SJSA1 (cell line): Measurements from ENCODE around the gene XPO6. TPM values are rescaled to one million over a fixed set of nuclear protein-coding genes. Genes with fewer than 3 reads are reported as not detected.
"Not testable (repeated sequence)": the region's sequence is repeated elsewhere in the genome, so short reads cannot be mapped to it uniquely, and the experiment has no call there.

Source experiments
- DNase-seq, 2 experiments: peaks; one replicate each; pipeline ENCODE4 v3.0.0-alpha.2; 2015 to 2020; ENCODE audit warnings: low spot score in 2 of 2, low read depth in 1 of 2
- H3K27ac ChIP-seq: fragments of 250-450 bp; sonication (Bioruptor Pico); 2 replicates; pipeline ENCODE4 v1.5.1; 2020; ENCODE audit warnings: mild to moderate bottlenecking, moderate library complexity
- H3K27me3 ChIP-seq: fragments of 250-450 bp; sonication (Bioruptor Pico); replicated peaks from 2 replicates; pipeline ENCODE4 v1.5.1; 2020; ENCODE audit warnings: mild to moderate bottlenecking, moderate library complexity
- H3K36me3 ChIP-seq: fragments of 250-450 bp; sonication (Bioruptor Pico); 2 replicates; pipeline ENCODE4 v1.5.1; 2020; ENCODE audit warnings: mild to moderate bottlenecking
- H3K4me1 ChIP-seq: fragments of 250-450 bp; sonication (Bioruptor Pico); replicated peaks from 2 replicates; pipeline ENCODE4 v1.6.1; 2021; ENCODE audit warnings: mild to moderate bottlenecking
- H3K4me3 ChIP-seq: fragments of 250-450 bp; sonication (Bioruptor Pico); 2 replicates; pipeline ENCODE4 v1.5.1; 2020; ENCODE audit warnings: mild to moderate bottlenecking
- H3K9me3 ChIP-seq: fragments of 250-450 bp; sonication (Bioruptor Pico); replicated peaks from 2 replicates; pipeline ENCODE4 v1.5.1; 2020; ENCODE audit warnings: mild to moderate bottlenecking
- total RNA-seq: library from RNA; depleted of rRNA; stranded (reverse); fragments of >200 nt; shearing (Covaris generic); gene quantifications from 2 replicates; pipeline ENCODE4 v1.2.3, GENCODE V29; 2014

The XPO6 gene
- total RNA-seq, 1 experiment from 2014 or later, result 164 TPM

GRCh38 chr16:28118637-28119036 is 93.1 kb downstream of the XPO6 start:
- DNase-seq, result no peak
- peaks cover 2% of the 10 kb centered on the region; the same call in 1 of the 2 replicates for H3K27me3 ChIP-seq
- no peaks in the 10 kb centered on the region for H3K4me1 ChIP-seq
- H3K27ac ChIP-seq, result no peak overlapping the region
- H3K4me3 ChIP-seq, result no peak overlapping the region
- H3K9me3 ChIP-seq, result no peaks in the 10 kb centered on the region
- peaks cover 99% of the 10 kb centered on the region for H3K36me3 ChIP-seq

- Histone ChIP-seq H3K27ac (no peak overlapping the region), H3K4me1 (no peaks in the 10 kb centered on the region), H3K36me3 (peaks cover 98% of the 10 kb centered on the region), H3K9me3 (no peaks in the 10 kb centered on the region), H3K27me3 (peaks cover 2% of the 10 kb centered on the region; the same call in 1 of the 2 replicates), H3K4me3 (no peak overlapping the region)
- no peak for DNase-seq
Measured at GRCh38 chr16:28117168-28117565, 94.6 kb downstream of the XPO6 start.

DNA sequence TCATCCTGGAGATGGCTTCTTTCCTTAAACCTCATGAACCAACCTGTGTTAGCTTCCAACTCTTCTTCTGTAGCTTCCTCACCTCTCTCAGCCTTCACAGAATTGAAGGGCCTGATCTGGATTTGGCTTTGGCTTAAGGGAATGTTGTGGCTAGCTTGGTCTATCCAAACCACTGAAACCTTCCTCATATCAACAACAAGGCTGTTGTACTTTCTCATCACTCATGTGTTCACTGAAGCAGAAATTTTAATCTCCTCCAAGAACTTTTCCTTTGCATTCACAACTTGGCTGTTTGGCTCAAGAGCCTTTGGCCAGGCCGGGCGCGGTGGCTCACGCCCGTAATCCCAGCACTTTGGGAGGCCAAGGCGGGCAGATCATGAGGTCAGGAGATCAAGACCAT is 95.9 kb downstream of the XPO6 start:
- H3K27me3 ChIP-seq, H3K4me3 ChIP-seq, H3K27ac ChIP-seq, DNase-seq, H3K9me3 ChIP-seq, H3K4me1 ChIP-seq: not testable (repeated sequence)
- peaks cover 98% of the 10 kb centered on the region for H3K36me3 ChIP-seq

DNA sequence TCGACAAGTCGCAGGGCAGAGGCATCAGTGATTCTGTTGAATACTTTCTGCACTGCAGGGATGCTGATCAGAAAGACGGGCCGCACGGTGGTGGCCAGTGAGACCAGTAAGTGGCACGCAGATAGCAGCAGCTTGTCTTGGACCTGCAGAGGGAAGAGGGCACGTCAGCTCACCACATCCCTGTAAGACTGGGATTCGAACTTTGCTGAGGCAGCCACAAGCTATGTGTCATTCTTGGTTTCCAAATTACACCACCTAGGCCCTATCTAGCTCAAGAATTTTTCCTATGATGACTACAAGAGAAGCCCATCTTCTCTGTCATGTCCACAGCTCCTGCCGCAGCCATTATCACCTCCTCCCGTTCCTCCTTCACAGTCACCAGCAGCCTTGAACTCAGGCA is 98.9 kb downstream of the XPO6 start:
- Histone ChIP-seq H3K4me3 (no peak overlapping the region), H3K27ac (no peak overlapping the region), H3K4me1 (no peaks in the 10 kb centered on the region), H3K9me3 (no peaks in the 10 kb centered on the region), H3K27me3 (no peaks in the 10 kb centered on the region; the same call in 1 of the 2 replicates), H3K36me3 (peaks cover 97% of the 10 kb centered on the region)
- no peak for DNase-seq

- H3K4me1 ChIP-seq, result no peaks in the 10 kb centered on the region
- no peak for DNase-seq
- no peak overlapping the region for H3K4me3 ChIP-seq
- H3K9me3 ChIP-seq, result no peaks in the 10 kb centered on the region
- no peaks in the 10 kb centered on the region for H3K27me3 ChIP-seq
- H3K36me3 ChIP-seq, result peaks cover 97% of the 10 kb centered on the region
- no peak overlapping the region for H3K27ac ChIP-seq
Measured at GRCh38 chr16:28110977-28111376, 100.8 kb downstream of the XPO6 start.

- H3K27me3 ChIP-seq, result no peaks in the 10 kb centered on the region
- H3K4me3 ChIP-seq, result no peak overlapping the region
- no peaks in the 10 kb centered on the region for H3K4me1 ChIP-seq
- no peaks in the 10 kb centered on the region for H3K9me3 ChIP-seq
- DNase-seq, result no peak
- peaks cover 97% of the 10 kb centered on the region for H3K36me3 ChIP-seq
- H3K27ac ChIP-seq, result no peak overlapping the region
Measured at GRCh38 chr16:28110479-28110878, 101.3 kb downstream of the XPO6 start.

GRCh38 chr16:28110074-28110473 is 101.7 kb downstream of the XPO6 start:
- Histone ChIP-seq H3K4me1 (no peaks in the 10 kb centered on the region), H3K36me3 (peaks cover 97% of the 10 kb centered on the region), H3K9me3 (no peaks in the 10 kb centered on the region), H3K4me3 (no peak overlapping the region), H3K27me3 (no peaks in the 10 kb centered on the region), H3K27ac (no peak overlapping the region)
- DNase-seq, result no peak

- Histone ChIP-seq H3K4me1 (no peaks in the 10 kb centered on the region), H3K4me3 (no peak overlapping the region), H3K27me3 (no peaks in the 10 kb centered on the region), H3K27ac (no peak overlapping the region), H3K36me3 (peaks cover 97% of the 10 kb centered on the region), H3K9me3 (no peaks in the 10 kb centered on the region)
- DNase-seq, result no peak
Measured at GRCh38 chr16:28108590-28109247, 103.0 kb downstream of the XPO6 start.

GRCh38 chr16:28107232-28107631 is 104.5 kb downstream of the XPO6 start:
- H3K4me3 ChIP-seq, result no peak overlapping the region

GRCh38 chr16:28106467-28107215 is 105.1 kb downstream of the XPO6 start:
- Histone ChIP-seq H3K36me3 (peaks cover 99% of the 10 kb centered on the region), H3K9me3 (no peaks in the 10 kb centered on the region)
- no peak for DNase-seq

More at GRCh38 chr16:28107232-28107631, 104.5 kb downstream of the XPO6 start:
- Histone ChIP-seq H3K4me1 (no peaks in the 10 kb centered on the region), H3K27me3 (no peaks in the 10 kb centered on the region), H3K27ac (no peak overlapping the region), H3K9me3 (no peaks in the 10 kb centered on the region), H3K36me3 (peaks cover 99% of the 10 kb centered on the region)
- no peak for DNase-seq

DNA sequence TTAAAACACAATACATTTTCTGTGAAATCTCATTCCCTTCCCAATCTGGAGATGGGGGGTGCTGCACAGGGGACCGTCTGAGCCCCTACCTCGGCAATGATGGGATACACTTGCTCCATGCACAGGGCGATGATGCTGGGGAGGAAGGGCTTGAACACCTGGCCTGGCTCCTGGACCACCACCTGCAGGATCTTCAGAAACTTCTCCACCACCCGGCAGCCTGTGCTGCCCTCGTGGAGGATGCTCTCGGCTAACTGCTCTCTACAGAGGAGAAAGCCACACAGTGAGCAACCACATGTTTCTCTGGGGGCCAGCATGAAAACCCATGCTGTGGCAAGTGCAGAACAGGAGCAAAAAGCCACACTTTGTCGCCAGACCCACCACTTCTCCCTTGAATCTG is 105.8 kb downstream of the XPO6 start:
- H3K36me3 ChIP-seq, result peaks cover 99% of the 10 kb centered on the region
- no peaks in the 10 kb centered on the region for H3K9me3 ChIP-seq
- H3K27me3 ChIP-seq, result no peaks in the 10 kb centered on the region
- H3K27ac ChIP-seq, result no peak overlapping the region
- H3K4me3 ChIP-seq, result no peak overlapping the region
- H3K4me1 ChIP-seq, result no peaks in the 10 kb centered on the region
- no peak for DNase-seq

More at GRCh38 chr16:28106467-28107215, 105.1 kb downstream of the XPO6 start:
- no peak overlapping the region for H3K4me3 ChIP-seq
- H3K27ac ChIP-seq, result no peak overlapping the region
- H3K4me1 ChIP-seq, result no peaks in the 10 kb centered on the region
- H3K27me3 ChIP-seq, result no peaks in the 10 kb centered on the region

DNA sequence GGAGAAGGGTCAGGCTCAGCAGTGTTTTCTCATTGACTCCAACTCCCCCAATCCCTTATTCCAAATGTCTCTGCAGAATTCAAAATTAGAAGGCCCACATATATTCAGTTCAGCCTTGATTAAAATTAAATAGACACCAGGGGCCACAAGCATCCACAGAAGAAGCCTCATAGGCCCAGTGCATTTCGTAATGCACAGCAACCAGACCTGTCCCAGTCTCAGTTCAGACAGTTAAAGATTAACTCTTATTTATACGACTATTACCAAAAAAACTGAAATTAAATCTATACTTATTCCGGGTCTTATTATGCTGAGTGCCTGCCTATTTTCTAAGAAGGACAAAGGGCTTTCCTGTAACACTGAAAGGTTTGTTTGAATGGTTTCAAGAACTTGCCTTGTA is 106.5 kb downstream of the XPO6 start:
- peaks cover 99% of the 10 kb centered on the region for H3K36me3 ChIP-seq
- H3K27ac ChIP-seq, result no peak overlapping the region
- no peaks in the 10 kb centered on the region for H3K4me1 ChIP-seq
- no peak for DNase-seq
- H3K4me3 ChIP-seq, result no peak overlapping the region
- no peaks in the 10 kb centered on the region for H3K27me3 ChIP-seq
- no peaks in the 10 kb centered on the region for H3K9me3 ChIP-seq

DNA sequence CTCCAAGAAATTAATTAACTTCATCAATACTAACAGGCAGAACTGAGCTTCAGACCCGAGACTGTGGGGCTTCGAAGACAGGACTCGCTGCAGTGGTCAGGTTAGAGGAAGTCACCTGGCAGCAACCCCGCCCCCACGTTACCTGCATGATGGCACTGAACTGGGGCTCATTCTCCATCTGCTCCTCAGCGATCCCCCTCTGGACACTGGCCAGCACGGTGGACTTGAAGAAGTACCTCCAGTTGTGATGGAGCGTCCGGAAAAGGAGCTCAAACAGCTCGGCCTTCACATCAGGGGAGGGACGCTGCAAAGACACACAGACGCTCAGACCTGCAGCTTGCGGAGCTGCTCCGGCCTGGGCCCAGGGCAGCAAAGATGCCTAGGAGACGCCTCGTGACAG is 107.4 kb downstream of the XPO6 start:
- Histone ChIP-seq H3K4me3 (no peak overlapping the region), H3K9me3 (no peaks in the 10 kb centered on the region), H3K36me3 (peaks cover 99% of the 10 kb centered on the region), H3K27me3 (no peaks in the 10 kb centered on the region), H3K4me1 (no peaks in the 10 kb centered on the region), H3K27ac (no peak overlapping the region)
- no peak for DNase-seq

DNA sequence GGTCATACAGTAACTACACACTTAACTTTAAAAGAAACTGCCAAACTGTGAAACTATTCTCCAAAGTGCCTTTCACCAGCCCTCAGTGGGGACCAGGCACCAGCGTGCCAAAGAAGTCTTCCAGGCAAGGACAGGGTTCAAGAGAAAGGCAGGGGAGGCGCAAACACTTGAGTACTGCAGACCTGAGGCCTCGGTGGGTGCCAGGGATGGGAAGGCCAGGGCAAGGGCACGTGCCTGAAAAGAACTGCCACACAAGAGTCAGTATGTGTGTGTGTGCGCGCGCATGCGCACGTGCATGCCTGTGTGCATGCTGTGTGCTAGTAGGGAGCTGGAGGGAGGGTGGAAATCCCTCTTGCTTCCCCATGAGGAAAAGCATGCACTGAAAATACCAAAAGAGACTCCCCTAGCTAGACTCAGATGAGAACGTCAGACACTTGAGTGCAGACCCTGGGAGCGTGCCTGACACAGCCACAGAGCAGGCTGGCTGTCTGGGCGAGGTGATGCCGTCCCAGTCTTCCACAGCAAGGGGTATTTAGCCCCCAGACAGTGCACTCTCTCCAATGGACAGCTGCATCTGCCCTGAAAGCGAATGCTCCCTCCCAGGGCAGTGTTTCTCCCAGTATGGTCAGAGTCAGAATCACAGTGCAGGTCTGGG is 108.1 kb downstream of the XPO6 start:
- Histone ChIP-seq H3K4me3 (no peak overlapping the region), H3K4me1 (no peaks in the 10 kb centered on the region), H3K9me3 (no peaks in the 10 kb centered on the region), H3K27me3 (no peaks in the 10 kb centered on the region), H3K27ac (no peak overlapping the region), H3K36me3 (peaks cover 100% of the 10 kb centered on the region)
- DNase-seq, result no peak
